HepG2 (cell line): ENCODE measurements around the gene PCNP. TPM values are rescaled to one million over a fixed set of nuclear protein-coding genes. Genes with fewer than 3 reads are reported as not detected.

Source experiments
- FOXO4 ChIP-seq: sonication (generic); formaldehyde crosslinking; conservative IDR thresholded peaks from 2 replicates; pipeline ENCODE4 v1.8.1; 2023; ENCODE audit warnings: missing genetic modification reagents
- GATAD1 ChIP-seq: IDR thresholded peaks from 2 replicates; pipeline ENCODE4 v1.6.1; 2016; ENCODE audit warnings: missing genetic modification reagents, missing compliant biosample characterization
- HNRNPH1 ChIP-seq: fragments of 200-400 bp; formaldehyde crosslinking; optimal IDR thresholded peaks from 2 replicates; pipeline ENCODE3; 2017; ENCODE audit warnings: mild to moderate bottlenecking, low read depth, low read length
- HOMEZ ChIP-seq: IDR thresholded peaks from 2 replicates; pipeline ENCODE4 v1.6.1; 2016; ENCODE audit warnings: low read depth
- IKZF5 ChIP-seq: IDR thresholded peaks from 2 replicates; pipeline ENCODE4 v1.6.1; 2018; ENCODE audit warnings: missing genetic modification reagents, mild to moderate bottlenecking, missing compliant biosample characterization
- NFRKB ChIP-seq: fragments of 450-650 bp; IDR thresholded peaks from 2 replicates; pipeline ENCODE4 v1.6.1; 2017
- THRA ChIP-seq: sonication (generic); formaldehyde crosslinking; IDR thresholded peaks from 2 replicates; pipeline ENCODE4 v1.4.0; 2020; ENCODE audit warnings: missing genetic modification reagents, borderline replicate concordance
- YEATS4 ChIP-seq: sonication (generic); formaldehyde crosslinking; IDR thresholded peaks from 2 replicates; pipeline ENCODE4 v1.4.0; 2020; ENCODE audit warnings: missing genetic modification reagents, borderline replicate concordance
- ZKSCAN8 ChIP-seq: IDR thresholded peaks from 2 replicates; pipeline ENCODE4 v1.6.1; 2016; ENCODE audit warnings: borderline replicate concordance, missing genetic modification reagents, missing compliant biosample characterization
- ZNF260 ChIP-seq: sonication (generic); formaldehyde crosslinking; IDR thresholded peaks from 2 replicates; pipeline ENCODE4 v1.4.0; 2020; ENCODE audit warnings: missing genetic modification reagents, low read depth, mild to moderate bottlenecking, borderline replicate concordance
- ZNF547 ChIP-seq: sonication (generic); formaldehyde crosslinking; IDR thresholded peaks from 2 replicates; pipeline ENCODE4 v1.5.1; 2020; ENCODE audit warnings: mild to moderate bottlenecking, missing genetic modification reagents
- ZNF605 ChIP-seq: sonication (generic); formaldehyde crosslinking; IDR thresholded peaks from 2 replicates; pipeline ENCODE4 v1.8.0; 2022; ENCODE audit warnings: mild to moderate bottlenecking, missing genetic modification reagents
- polyA plus RNA-seq, 8 experiments: library from polyadenylated mRNA; depleted of rRNA in 3 of 8; stranded (reverse) in 7 of 8; unstranded in 1 of 8; fragments of >200 nt; fragmentation: Illumina TruSeq in 4 of 8; extraction: Trizol in 4 of 8; gene quantifications; 2 replicates each; pipeline versions ENCODE4 v1.2.1 to v1.2.3, GENCODE V29; 2011 to 2016; ENCODE audit warnings: low read depth in 4 of 8, missing spikeins in 1 of 8, mixed read lengths in 1 of 8; ENCODE audit not compliant: insufficient read depth in 1 of 8
- total RNA-seq, 5 experiments: library from RNA; depleted of rRNA; stranded (reverse); fragments of >200 nt; fragmentation: Illumina TruSeq; extraction: Trizol; gene quantifications; 2 replicates each; pipeline ENCODE4 v1.2.3, GENCODE V29; 2016; ENCODE audit warnings: low read depth in 1 of 5
- TF ChIP-seq, protein P1 (sequence below): sonication (generic); formaldehyde crosslinking; IDR thresholded peaks from 2 replicates; pipeline ENCODE4 v1.5.1; 2020; ENCODE audit warnings: mild to moderate bottlenecking, missing genetic modification reagents, moderate library complexity
- TF ChIP-seq, protein P2 (sequence below): sonication (generic); formaldehyde crosslinking; IDR thresholded peaks from 2 replicates; pipeline ENCODE4 v1.4.0; 2020; ENCODE audit warnings: missing genetic modification reagents

Gene PCNP
- total and polyA plus RNA-seq, 2 of the 13 experiments (the other 11 are each of a cell fraction or from before 2014, with no cell fraction given), result 44.1 to 78.2 TPM

DNA sequence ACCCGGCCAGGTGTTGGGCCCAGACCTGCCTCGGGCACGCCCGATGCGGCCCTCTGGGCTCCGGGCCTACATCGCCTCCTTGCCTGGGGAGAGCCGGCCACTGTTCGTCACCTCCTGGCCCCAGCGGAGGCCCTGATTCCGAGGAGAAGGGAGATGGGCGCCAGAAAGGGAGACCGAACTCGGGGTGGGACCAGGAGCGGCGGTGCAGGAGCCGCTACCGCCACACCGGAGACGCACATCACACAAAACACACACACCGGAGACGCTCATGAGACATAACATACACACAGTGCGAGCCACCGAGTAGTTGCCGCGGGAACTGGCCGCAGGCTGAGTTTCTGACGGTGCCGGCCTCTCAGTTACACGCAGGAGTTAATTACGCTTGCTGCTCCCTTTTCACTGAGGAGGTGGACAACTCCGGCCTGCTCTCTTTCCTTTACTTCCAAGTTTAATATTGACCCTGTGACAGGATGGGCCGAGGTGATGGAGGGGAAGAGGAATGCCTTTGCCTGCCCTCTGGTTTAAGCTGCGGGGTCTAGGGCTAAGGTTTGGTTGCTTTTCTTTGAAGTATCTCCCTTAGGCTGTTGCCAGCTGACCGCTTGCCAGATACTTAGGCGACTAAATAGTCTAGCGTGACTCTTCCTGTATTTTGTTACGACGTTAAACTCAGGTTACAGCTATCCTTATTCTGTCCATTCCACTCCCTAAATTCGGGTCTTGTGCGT is 570 bp downstream of the PCNP start (continued):
- no peak for TF ChIP-seq IKZF5 (CRISPR knock-in tag)
- TF ChIP-seq ZNF547, result no peak
- TF ChIP-seq GATAD1 (CRISPR knock-in tag), result no peak
- TF ChIP-seq YEATS4, result 0 out of 2 replicates have a peak, but pooled peaks have one; percentile 49
- no peak for TF ChIP-seq HNRNPH1
- TF ChIP-seq, protein P1, sequence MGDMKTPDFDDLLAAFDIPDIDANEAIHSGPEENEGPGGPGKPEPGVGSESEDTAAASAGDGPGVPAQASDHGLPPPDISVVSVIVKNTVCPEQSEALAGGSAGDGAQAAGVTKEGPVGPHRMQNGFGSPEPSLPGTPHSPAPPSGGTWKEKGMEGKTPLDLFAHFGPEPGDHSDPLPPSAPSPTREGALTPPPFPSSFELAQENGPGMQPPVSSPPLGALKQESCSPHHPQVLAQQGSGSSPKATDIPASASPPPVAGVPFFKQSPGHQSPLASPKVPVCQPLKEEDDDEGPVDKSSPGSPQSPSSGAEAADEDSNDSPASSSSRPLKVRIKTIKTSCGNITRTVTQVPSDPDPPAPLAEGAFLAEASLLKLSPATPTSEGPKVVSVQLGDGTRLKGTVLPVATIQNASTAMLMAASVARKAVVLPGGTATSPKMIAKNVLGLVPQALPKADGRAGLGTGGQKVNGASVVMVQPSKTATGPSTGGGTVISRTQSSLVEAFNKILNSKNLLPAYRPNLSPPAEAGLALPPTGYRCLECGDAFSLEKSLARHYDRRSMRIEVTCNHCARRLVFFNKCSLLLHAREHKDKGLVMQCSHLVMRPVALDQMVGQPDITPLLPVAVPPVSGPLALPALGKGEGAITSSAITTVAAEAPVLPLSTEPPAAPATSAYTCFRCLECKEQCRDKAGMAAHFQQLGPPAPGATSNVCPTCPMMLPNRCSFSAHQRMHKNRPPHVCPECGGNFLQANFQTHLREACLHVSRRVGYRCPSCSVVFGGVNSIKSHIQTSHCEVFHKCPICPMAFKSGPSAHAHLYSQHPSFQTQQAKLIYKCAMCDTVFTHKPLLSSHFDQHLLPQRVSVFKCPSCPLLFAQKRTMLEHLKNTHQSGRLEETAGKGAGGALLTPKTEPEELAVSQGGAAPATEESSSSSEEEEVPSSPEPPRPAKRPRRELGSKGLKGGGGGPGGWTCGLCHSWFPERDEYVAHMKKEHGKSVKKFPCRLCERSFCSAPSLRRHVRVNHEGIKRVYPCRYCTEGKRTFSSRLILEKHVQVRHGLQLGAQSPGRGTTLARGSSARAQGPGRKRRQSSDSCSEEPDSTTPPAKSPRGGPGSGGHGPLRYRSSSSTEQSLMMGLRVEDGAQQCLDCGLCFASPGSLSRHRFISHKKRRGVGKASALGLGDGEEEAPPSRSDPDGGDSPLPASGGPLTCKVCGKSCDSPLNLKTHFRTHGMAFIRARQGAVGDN (CRISPR knock-in tag), result peak; percentile 83
- TF ChIP-seq, protein P2, sequence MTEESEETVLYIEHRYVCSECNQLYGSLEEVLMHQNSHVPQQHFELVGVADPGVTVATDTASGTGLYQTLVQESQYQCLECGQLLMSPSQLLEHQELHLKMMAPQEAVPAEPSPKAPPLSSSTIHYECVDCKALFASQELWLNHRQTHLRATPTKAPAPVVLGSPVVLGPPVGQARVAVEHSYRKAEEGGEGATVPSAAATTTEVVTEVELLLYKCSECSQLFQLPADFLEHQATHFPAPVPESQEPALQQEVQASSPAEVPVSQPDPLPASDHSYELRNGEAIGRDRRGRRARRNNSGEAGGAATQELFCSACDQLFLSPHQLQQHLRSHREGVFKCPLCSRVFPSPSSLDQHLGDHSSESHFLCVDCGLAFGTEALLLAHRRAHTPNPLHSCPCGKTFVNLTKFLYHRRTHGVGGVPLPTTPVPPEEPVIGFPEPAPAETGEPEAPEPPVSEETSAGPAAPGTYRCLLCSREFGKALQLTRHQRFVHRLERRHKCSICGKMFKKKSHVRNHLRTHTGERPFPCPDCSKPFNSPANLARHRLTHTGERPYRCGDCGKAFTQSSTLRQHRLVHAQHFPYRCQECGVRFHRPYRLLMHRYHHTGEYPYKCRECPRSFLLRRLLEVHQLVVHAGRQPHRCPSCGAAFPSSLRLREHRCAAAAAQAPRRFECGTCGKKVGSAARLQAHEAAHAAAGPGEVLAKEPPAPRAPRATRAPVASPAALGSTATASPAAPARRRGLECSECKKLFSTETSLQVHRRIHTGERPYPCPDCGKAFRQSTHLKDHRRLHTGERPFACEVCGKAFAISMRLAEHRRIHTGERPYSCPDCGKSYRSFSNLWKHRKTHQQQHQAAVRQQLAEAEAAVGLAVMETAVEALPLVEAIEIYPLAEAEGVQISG (CRISPR knock-in tag), result no peak
- no peak for TF ChIP-seq ZKSCAN8 (CRISPR knock-in tag)
- TF ChIP-seq THRA (CRISPR knock-in tag), result 0 out of 2 replicates have a peak, but pooled peaks have one; percentile 2
- TF ChIP-seq ZNF605 (CRISPR knock-in tag), result peak; percentile 79; the same call in 1 of the 2 replicates
- TF ChIP-seq HOMEZ (CRISPR knock-in tag), result no peak
- no peak for TF ChIP-seq ZNF260 (CRISPR knock-in tag)
- TF ChIP-seq FOXO4 (CRISPR knock-in tag), result 0 out of 2 replicates have a peak, but pooled peaks have one; percentile 87
- no peak for TF ChIP-seq NFRKB
